ENCODE measurements around the gene AGPAT4.

The AGPAT4 gene

GRCh38 chr6:161265554-161265953, 8.3 kb downstream of the AGPAT4 start:
- Histone ChIP-seq H3K27me3 (replicated peaks) (no peaks in the 10 kb centered on the region), H3K4me3 (ENCODE audit: low read depth, low read length) (no peak overlapping the region), H3K27ac (no peak overlapping the region), H3K36me3 (replicated peaks) (no peaks in the 10 kb centered on the region)
- no peak for DNase-seq
- in situ Hi-C loops (cut with HindIII; ENCODE audit: low pct_ligation_motif_present, low sequenced_read_pairs) = no loop called here
- TF ChIP-seq, protein P1, sequence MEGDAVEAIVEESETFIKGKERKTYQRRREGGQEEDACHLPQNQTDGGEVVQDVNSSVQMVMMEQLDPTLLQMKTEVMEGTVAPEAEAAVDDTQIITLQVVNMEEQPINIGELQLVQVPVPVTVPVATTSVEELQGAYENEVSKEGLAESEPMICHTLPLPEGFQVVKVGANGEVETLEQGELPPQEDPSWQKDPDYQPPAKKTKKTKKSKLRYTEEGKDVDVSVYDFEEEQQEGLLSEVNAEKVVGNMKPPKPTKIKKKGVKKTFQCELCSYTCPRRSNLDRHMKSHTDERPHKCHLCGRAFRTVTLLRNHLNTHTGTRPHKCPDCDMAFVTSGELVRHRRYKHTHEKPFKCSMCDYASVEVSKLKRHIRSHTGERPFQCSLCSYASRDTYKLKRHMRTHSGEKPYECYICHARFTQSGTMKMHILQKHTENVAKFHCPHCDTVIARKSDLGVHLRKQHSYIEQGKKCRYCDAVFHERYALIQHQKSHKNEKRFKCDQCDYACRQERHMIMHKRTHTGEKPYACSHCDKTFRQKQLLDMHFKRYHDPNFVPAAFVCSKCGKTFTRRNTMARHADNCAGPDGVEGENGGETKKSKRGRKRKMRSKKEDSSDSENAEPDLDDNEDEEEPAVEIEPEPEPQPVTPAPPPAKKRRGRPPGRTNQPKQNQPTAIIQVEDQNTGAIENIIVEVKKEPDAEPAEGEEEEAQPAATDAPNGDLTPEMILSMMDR (IDR thresholded peaks at IDR 0.05; ENCODE audit: low read depth, low read length, missing control alignments) = no peak

GRCh38 chr6:161264181-161264580, 9.7 kb downstream of the AGPAT4 start:
- no peak for DNase-seq
- no peak overlapping the region for H3K4me3 ChIP-seq (ENCODE audit: low read depth, low read length)
- in situ Hi-C loops (cut with HindIII; ENCODE audit: low pct_ligation_motif_present, low sequenced_read_pairs) = no loop called here
- H3K27ac ChIP-seq = no peak overlapping the region
- TF ChIP-seq, protein P1 (IDR thresholded peaks at IDR 0.05; ENCODE audit: low read depth, low read length, missing control alignments) = no peak
- H3K36me3 ChIP-seq (replicated peaks) = peaks cover 4% of the 10 kb centered on the region
- no peaks in the 10 kb centered on the region for H3K27me3 ChIP-seq (replicated peaks)

DNA sequence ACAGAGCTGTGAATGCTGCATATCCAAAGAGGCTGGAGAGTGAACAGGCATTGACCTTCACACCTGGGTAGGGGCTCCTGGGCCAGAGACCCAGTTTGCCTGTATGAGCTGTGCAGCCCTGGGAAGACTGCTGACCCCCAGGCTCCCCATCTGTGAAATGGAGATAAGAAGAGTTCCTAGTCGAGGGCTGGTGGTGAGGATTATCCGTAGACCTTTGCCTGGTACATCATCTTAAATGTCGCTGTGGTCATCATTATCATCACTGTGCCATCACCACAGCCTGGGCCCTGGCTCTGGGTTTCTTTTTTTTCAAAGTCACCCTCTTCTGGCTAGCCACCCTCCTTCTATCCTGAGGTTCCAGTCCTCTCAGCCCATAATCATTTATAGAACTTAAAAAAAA, 12.0 kb downstream of the AGPAT4 start:
- no peak overlapping the region for H3K4me3 ChIP-seq (ENCODE audit: low read depth, low read length)
- peaks cover 4% of the 10 kb centered on the region for H3K36me3 ChIP-seq (replicated peaks)
- in situ Hi-C loops (cut with HindIII; ENCODE audit: low pct_ligation_motif_present, low sequenced_read_pairs) = no loop called here
- DNase-seq = no peak
- TF ChIP-seq, protein P1 (IDR thresholded peaks at IDR 0.05; ENCODE audit: low read depth, low read length, missing control alignments) = no peak
- H3K27me3 ChIP-seq (replicated peaks) = no peaks in the 10 kb centered on the region
- H3K27ac ChIP-seq = no peak overlapping the region

DNA sequence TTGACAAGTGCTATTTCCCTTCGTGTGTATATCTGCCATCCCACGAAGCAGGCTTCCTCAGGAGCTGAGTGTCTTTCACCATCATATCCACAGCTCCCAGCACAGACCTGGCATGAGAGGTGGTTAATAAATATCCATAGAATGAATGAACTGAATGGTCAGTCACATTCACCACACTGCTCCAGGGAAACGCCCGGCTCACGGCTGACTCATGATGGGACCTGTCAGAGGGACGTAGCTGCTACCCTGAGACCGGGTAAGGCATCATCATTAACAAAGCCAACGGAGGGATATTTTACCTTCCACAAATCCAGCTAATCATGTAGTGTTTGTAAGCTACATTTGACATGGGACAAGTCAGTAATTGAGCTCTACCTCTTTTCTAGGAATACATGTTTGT, 12.5 kb downstream of the AGPAT4 start:
- no peak for DNase-seq
- Histone ChIP-seq H3K4me3 (ENCODE audit: low read depth, low read length) (no peak overlapping the region), H3K27ac (no peak overlapping the region), H3K27me3 (replicated peaks) (no peaks in the 10 kb centered on the region), H3K36me3 (replicated peaks) (peaks cover 4% of the 10 kb centered on the region)
- TF ChIP-seq, protein P1 (IDR thresholded peaks at IDR 0.05; ENCODE audit: low read depth, low read length, missing control alignments) = no peak
- in situ Hi-C loops (cut with HindIII; ENCODE audit: low pct_ligation_motif_present, low sequenced_read_pairs) = no loop called here

- no peaks in the 10 kb centered on the region for H3K27me3 ChIP-seq (replicated peaks)
- TF ChIP-seq, protein P1 (IDR thresholded peaks at IDR 0.05; ENCODE audit: low read depth, low read length, missing control alignments) = no peak
- peaks cover 4% of the 10 kb centered on the region for H3K36me3 ChIP-seq (replicated peaks)
- in situ Hi-C loops (cut with HindIII; ENCODE audit: low pct_ligation_motif_present, low sequenced_read_pairs) = no loop called here
- no peak for DNase-seq
- no peak overlapping the region for H3K27ac ChIP-seq
- no peak overlapping the region for H3K4me3 ChIP-seq (ENCODE audit: low read depth, low read length)
Measured at GRCh38 chr6:161259302-161259701, 14.6 kb downstream of the AGPAT4 start.

DNA sequence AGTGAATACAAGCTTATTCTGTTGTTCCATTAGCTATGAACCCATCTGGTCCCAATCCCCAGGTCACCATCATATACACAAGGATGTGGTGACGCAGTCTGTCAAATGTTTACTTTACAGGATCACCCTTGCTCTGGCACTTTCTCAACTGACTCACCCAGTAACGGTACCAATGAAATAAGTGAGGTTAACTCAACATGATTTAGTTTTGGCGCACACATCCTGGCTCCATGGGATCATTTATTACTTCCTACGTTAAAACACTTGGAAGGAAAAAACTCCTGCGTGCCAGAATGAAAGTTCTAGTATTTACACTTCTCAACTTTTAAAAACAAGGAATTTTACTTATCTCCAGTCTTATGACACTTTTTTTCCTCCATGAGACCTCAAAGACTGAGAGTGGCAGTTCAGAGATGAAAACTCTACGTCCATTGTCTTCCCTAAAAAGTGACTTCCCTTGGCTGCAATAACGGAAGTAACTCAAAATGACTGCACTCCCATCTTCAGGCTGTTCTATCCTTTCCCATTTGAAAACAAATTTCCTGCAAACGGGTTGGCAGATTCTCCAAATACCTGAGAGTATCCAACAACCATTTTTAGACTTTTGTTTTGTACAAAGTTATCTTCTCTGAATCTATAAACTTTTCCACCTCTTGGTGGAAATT, 15.9 kb downstream of the AGPAT4 start:
- Histone ChIP-seq H3K27ac (peak overlapping the region; percentile 83), H3K4me3 (ENCODE audit: low read depth, low read length) (no peak overlapping the region), H3K36me3 (replicated peaks) (peaks cover 4% of the 10 kb centered on the region), H3K27me3 (replicated peaks) (no peaks in the 10 kb centered on the region)
- in situ Hi-C loops (cut with HindIII; ENCODE audit: low pct_ligation_motif_present, low sequenced_read_pairs) = no loop called here
- TF ChIP-seq, protein P1 (IDR thresholded peaks at IDR 0.05; ENCODE audit: low read depth, low read length, missing control alignments) = no peak
- peak; percentile 94 for DNase-seq
